Ectodermal cell (in vitro differentiated cells): ENCODE measurements around the gene NPFFR2.
"Not testable (repeated sequence)": the region's sequence is repeated elsewhere in the genome, so short reads cannot be mapped to it uniquely, and the experiment has no call there.

Experiments used
- H3K27ac ChIP-seq: 2 replicates; pipeline ENCODE4 v1.7.0; 2013; ENCODE audit warnings: mild to moderate bottlenecking, low read depth, low read length; ENCODE audit not compliant: insufficient read depth, poor library complexity, severe bottlenecking
- H3K27me3 ChIP-seq: 2 replicates; pipeline ENCODE4 v1.7.0; 2013; ENCODE audit warnings: mild to moderate bottlenecking, low read length; ENCODE audit not compliant: insufficient read depth, control insufficient read depth, poor library complexity, severe bottlenecking
- H3K36me3 ChIP-seq: one replicate; pipeline ENCODE4 v1.7.0; 2013; ENCODE audit warnings: low read length; ENCODE audit not compliant: control insufficient read depth, insufficient read depth
- H3K4me1 ChIP-seq: one replicate; pipeline ENCODE4 v1.7.0; 2013; ENCODE audit warnings: low read length; ENCODE audit not compliant: control insufficient read depth, insufficient read depth
- H3K4me3 ChIP-seq: 2 replicates; pipeline ENCODE4 v1.7.0; 2013; ENCODE audit warnings: low read depth, low read length, control low read depth; ENCODE audit not compliant: insufficient read depth
- H3K9me3 ChIP-seq: 2 replicates; pipeline ENCODE4 v1.7.0; 2013; ENCODE audit warnings: mild to moderate bottlenecking, low read length, moderate library complexity; ENCODE audit not compliant: control insufficient read depth
- WGBS, 2 experiments: methylation state at CpG; one replicate each; pipeline ENCODE4 v1.1.7; 2013; ENCODE audit warnings: missing lambda C conversion rate in 2 of 2; 5-methylcytosine and 5-hydroxymethylcytosine counted together

Gene NPFFR2

GRCh38 chr4:72063726-72064125 is 31.9 kb downstream of the NPFFR2 start:
- Histone ChIP-seq H3K27ac (no peak overlapping the region), H3K4me1 (no peaks in the 10 kb centered on the region), H3K9me3 (no peaks in the 10 kb centered on the region), H3K36me3 (no peaks in the 10 kb centered on the region), H3K4me3 (no peak overlapping the region), H3K27me3 (no peaks in the 10 kb centered on the region)
- WGBS, 2 experiments = 89 to 95% methylated on average over 2 of the region's 2 CpGs

GRCh38 chr4:72067051-72067450 is 35.3 kb downstream of the NPFFR2 start:
- H3K4me1 ChIP-seq = no peaks in the 10 kb centered on the region
- no peak overlapping the region for H3K27ac ChIP-seq
- H3K36me3 ChIP-seq = no peaks in the 10 kb centered on the region
- no peaks in the 10 kb centered on the region for H3K27me3 ChIP-seq
- no peak overlapping the region for H3K4me3 ChIP-seq
- H3K9me3 ChIP-seq = no peaks in the 10 kb centered on the region
- 79 to 80% methylated on average over 7 of the region's 7 CpGs for WGBS, 2 experiments

- Histone ChIP-seq H3K36me3 (no peaks in the 10 kb centered on the region), H3K27ac (no peak overlapping the region), H3K27me3 (no peaks in the 10 kb centered on the region), H3K4me3 (no peak overlapping the region), H3K9me3 (no peaks in the 10 kb centered on the region), H3K4me1 (no peaks in the 10 kb centered on the region)
These were observed 42.0 kb downstream of the NPFFR2 start for GRCh38 chr4:72073816-72074215.

- H3K9me3 ChIP-seq = no peaks in the 10 kb centered on the region
- H3K4me3 ChIP-seq = no peak overlapping the region
- H3K4me1 ChIP-seq = no peaks in the 10 kb centered on the region
- no peak overlapping the region for H3K27ac ChIP-seq
- no peaks in the 10 kb centered on the region for H3K36me3 ChIP-seq
- H3K27me3 ChIP-seq = no peaks in the 10 kb centered on the region
These were observed 44.8 kb downstream of the NPFFR2 start for GRCh38 chr4:72076562-72076961.

- Histone ChIP-seq H3K27me3 (no peaks in the 10 kb centered on the region), H3K9me3 (no peaks in the 10 kb centered on the region), H3K4me1 (no peaks in the 10 kb centered on the region), H3K4me3 (no peak overlapping the region), H3K27ac (no peak overlapping the region), H3K36me3 (no peaks in the 10 kb centered on the region)
- 88 to 100% methylated on average over 1 to 2 of the region's 2 CpGs for WGBS, 2 experiments
These were observed 45.5 kb downstream of the NPFFR2 start for GRCh38 chr4:72077346-72077745.

GRCh38 chr4:72084587-72085011 is 52.8 kb downstream of the NPFFR2 start:
- H3K36me3 ChIP-seq = no peaks in the 10 kb centered on the region
- no peak overlapping the region for H3K27ac ChIP-seq
- H3K4me3 ChIP-seq = no peak overlapping the region
- H3K27me3 ChIP-seq = no peaks in the 10 kb centered on the region
- H3K9me3 ChIP-seq = no peaks in the 10 kb centered on the region
- 70 to 71% methylated on average over 3 of the region's 3 CpGs for WGBS, 2 experiments
- no peaks in the 10 kb centered on the region for H3K4me1 ChIP-seq

GRCh38 chr4:72090606-72091005 is 58.8 kb downstream of the NPFFR2 start:
- H3K27ac ChIP-seq, H3K27me3 ChIP-seq, H3K36me3 ChIP-seq, H3K9me3 ChIP-seq, H3K4me1 ChIP-seq, H3K4me3 ChIP-seq: not testable (repeated sequence)
- WGBS, 2 experiments = 96 to 100% methylated on average over 2 of the region's 2 CpGs

- Histone ChIP-seq H3K9me3 (no peaks in the 10 kb centered on the region), H3K27me3 (no peaks in the 10 kb centered on the region), H3K27ac (no peak overlapping the region), H3K36me3 (no peaks in the 10 kb centered on the region), H3K4me3 (no peak overlapping the region), H3K4me1 (no peaks in the 10 kb centered on the region)
- WGBS, 2 experiments = 93 to 96% methylated on average over 5 of the region's 5 CpGs
These were observed 62.4 kb downstream of the NPFFR2 start for GRCh38 chr4:72094059-72094797.

GRCh38 chr4:72107456-72107855 is 75.7 kb downstream of the NPFFR2 start:
- H3K4me1 ChIP-seq = no peaks in the 10 kb centered on the region
- H3K4me3 ChIP-seq = no peak overlapping the region
- H3K36me3 ChIP-seq = no peaks in the 10 kb centered on the region
- H3K27me3 ChIP-seq = no peaks in the 10 kb centered on the region
- H3K27ac ChIP-seq = no peak overlapping the region
- no peaks in the 10 kb centered on the region for H3K9me3 ChIP-seq

- Histone ChIP-seq H3K4me3 (no peak overlapping the region), H3K4me1 (no peaks in the 10 kb centered on the region), H3K27ac (no peak overlapping the region), H3K27me3 (no peaks in the 10 kb centered on the region), H3K9me3 (no peaks in the 10 kb centered on the region), H3K36me3 (no peaks in the 10 kb centered on the region)
- WGBS, 2 experiments = 89 to 92% methylated on average over 2 of the region's 2 CpGs
These were observed 77.6 kb downstream of the NPFFR2 start for GRCh38 chr4:72109364-72109763.
